Measurements from ENCODE around the gene GNB1L.
"Not testable (repeated sequence)": the region's sequence is repeated elsewhere in the genome, so short reads cannot be mapped to it uniquely, and the experiment has no call there.

The GNB1L gene

DNA sequence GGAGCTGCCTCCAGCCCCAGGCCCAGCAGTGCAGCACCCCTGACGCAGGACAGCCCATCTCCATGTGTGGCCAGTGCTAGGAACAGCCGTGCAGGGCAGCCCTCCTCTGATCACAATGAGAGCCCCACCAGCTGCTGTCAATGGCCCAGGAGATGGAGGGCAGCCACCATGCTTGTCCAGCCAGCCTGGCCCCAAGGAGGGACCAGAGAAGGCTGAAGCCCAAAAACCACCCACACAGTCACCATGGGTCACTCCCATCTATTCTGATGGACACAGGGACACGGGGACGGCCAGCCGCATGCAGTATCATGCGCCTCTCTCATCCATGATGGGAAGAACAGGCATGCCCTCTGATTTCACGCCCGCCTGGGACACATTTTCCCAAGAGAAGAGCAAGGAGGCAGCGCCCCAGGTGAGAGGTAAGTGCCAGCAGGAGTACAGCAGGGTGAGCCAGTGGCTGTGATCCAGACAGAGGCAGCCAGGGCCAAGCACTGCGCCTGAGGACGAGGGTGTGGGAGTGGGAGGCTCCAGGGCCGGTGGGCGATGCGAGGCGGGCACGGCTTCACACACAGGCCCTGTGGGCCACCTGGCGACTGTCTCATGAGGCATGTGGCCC is 33.6 kb upstream of the GNB1L start:
- DNase-seq: peak; percentile 20

DNA sequence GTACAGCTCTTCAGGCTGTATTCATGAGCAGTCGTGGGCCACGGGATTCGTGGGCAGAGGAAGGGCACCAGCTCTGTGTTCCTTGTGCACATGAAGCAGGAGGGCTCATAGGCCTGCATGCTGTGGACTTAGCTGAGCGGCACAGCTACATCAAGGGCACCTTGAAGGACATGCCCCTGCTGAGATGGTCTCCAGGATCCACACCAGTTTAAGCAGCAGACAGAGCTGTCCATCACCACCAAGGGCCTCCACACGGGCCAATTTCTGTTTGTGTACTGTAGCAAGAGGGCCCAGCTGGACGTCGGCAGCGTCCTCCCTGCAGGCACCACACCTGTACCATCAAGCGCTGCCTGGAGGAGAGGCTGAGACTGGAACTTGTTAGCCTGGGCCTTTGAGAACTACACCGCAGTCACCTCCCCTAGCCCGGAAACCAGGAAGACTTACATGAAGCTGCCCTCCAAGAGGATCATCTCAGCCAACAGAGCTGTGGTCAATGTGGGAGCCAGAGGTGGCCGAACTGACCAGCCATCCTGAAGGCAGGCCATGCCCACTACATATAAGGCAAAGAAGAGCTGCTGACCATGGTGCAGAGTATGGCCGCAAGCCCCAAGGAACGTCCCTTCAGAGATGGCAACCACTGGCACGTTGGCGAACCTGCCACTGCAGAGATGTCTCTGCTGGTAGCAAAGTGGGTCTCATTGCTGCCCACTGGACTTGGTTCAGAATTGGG is 32.7 kb upstream of the GNB1L start:
- peak; percentile 17 for DNase-seq

DNA sequence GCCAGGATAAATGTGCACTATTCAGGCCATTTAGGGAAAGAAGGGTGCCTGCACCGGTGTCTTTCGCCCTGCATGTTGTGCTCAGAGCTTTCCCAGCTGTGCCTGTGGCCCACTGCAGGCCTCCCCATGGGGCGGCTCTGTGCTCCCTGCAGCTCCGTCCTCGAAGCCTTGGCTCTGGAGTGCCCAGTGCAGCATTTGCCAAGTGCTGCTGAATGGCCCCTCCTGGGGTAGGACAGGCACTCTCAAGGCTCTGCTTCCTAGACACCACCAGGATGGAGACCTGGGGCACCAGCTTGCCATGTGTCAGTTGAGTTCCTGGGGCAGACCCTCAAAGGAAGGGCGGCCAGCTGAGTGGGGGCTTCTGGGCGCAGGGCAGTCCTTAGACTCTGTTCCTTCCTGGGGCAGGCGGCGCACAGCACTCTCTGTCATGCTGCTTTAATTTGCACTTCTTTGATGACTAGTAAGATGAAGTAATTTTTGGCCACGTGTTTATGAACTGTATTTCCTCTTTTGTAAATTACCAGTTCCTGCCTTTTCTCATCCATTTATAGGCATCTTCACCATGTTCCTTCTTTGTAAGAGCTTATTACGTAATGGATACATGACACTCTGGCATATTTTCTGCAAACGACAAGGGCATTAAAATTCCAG is 32.1 kb upstream of the GNB1L start:
- peak; percentile 19 for DNase-seq

DNA sequence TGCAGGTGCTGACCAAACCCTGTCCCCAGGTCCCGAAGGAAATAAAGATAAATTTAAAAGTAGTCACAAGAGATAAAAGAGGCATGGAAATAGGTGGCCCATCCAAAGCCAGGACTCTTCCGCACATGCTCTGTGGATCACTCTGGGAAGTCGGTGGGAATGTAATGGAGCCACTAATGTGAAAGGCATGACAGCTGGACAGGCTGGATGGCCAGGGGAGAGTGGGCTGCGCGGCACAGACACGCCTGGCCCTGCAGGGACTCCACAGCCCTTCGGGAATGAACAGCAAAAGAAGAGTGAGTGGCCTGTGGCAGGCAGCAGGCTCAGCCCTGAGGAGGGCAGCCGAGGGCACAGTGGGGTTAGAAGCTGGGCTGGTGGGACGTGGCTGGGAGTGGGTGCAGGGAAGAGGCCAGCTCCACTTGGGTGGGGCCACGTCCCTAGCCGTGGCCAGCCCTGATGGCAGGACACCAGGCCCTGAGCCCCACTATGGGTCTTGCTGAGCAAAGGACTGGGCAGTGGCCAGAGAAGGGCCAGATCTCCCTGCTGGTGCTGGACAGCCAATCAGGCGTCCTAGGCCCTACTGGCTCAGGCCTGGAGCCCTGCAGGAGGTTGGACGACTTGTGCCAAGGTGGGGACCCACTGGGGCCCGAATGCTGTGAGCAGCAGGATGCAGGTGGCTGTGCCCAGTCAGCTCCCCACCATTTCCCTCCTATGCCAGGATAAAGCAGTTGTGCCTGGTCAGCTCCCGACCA is 31.3 kb upstream of the GNB1L start:
- DNase-seq: peak; percentile 30

DNA sequence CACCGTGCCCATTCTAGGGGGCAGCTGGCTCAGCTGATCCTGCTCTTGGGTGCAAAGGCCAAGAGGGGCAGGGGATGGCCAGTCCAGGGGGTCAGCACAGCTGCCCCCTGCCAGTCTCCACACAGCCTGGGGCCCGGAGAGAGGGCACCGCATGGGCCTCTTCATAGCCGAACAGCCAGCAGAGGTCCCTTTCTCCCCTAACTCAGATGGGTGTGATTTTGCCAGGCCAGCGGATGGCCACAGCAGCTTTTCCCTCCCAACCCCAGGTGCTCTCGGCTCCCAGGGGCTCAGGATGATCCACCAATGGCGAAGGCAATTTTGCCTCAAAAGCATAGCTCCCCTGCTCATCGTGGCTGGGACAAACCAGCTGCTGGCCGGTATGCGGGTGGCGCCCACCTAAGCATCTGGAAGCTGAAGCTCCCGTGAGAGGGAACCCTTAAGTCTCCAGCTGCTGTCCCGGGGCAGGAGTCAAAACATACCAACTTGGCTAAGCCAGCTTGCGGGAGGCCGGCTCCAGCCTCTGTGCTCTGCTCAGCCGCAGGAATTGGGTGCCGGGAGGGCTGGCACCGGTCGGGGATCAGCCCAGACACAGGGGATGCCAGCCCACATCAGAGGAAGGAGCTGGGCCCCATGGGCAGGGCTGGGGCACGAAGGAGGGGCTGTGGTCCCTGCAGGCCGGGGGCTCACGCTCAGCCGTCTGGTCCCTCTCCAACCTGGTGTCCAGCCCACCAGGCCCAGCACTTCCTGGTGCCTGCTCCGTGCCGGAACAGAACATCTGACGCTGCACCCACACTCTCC is 30.5 kb upstream of the GNB1L start:
- DNase-seq: peak; percentile 50

- peak; percentile 30 for DNase-seq
Measured at GRCh38 chr22:19884161-19884953, 29.7 kb upstream of the GNB1L start.

DNA sequence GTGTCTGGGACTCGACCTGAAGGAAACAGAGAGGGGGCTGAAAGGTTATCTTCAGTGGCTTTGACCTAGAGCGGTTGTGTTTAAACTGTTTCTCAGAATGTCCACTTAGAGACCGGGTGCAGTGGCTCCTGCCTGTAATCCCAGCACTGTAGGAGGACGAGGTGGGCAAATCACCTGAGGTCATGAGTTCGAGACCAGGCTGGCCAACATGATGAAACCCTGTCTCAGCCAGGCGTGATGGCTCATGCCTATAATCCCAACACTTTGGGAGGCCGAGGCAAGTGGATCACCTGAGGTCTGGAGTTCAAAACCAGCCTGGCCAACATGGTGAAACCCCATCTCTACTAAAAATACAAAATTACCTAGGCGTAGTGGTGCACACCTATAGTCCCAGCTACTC is 28.8 kb upstream of the GNB1L start:
- not testable (repeated sequence) for DNase-seq

- DNase-seq: peak; percentile 25
Measured at GRCh38 chr22:19882446-19883381, 28.0 kb upstream of the GNB1L start.

- DNase-seq: peak; percentile 87
Measured at GRCh38 chr22:19880786-19881569, 26.3 kb upstream of the GNB1L start.

GRCh38 chr22:19879992-19880785 is 25.5 kb upstream of the GNB1L start:
- peak; percentile 25 for DNase-seq

- no peak for DNase-seq
Measured at GRCh38 chr22:19879643-19879991, 24.9 kb upstream of the GNB1L start.

DNA sequence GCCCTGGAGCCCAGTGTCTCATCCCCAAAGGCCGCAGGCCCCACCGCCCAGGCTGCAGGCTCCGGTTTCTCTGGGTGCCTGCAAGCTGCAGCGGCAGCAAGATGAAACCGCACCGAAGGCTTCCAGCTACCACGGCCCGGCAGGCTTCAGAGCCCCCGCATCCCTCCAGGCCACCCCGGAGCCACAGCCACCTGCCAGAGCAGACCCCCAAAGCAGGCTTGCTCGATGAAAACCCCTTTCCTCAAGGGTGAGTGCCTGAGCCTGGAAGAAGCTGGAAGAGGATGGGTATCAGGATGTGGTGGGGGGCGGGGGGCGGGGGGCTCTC is 24.5 kb upstream of the GNB1L start:
- DNase-seq: peak; percentile 21

GRCh38 chr22:19878461-19879245 is 24.0 kb upstream of the GNB1L start:
- peak; percentile 35 for DNase-seq

- DNase-seq: peak; percentile 36
Measured at GRCh38 chr22:19877626-19878339, 23.1 kb upstream of the GNB1L start.

- peak; percentile 25 for DNase-seq
Measured at GRCh38 chr22:19876941-19877625, 22.4 kb upstream of the GNB1L start.

DNA sequence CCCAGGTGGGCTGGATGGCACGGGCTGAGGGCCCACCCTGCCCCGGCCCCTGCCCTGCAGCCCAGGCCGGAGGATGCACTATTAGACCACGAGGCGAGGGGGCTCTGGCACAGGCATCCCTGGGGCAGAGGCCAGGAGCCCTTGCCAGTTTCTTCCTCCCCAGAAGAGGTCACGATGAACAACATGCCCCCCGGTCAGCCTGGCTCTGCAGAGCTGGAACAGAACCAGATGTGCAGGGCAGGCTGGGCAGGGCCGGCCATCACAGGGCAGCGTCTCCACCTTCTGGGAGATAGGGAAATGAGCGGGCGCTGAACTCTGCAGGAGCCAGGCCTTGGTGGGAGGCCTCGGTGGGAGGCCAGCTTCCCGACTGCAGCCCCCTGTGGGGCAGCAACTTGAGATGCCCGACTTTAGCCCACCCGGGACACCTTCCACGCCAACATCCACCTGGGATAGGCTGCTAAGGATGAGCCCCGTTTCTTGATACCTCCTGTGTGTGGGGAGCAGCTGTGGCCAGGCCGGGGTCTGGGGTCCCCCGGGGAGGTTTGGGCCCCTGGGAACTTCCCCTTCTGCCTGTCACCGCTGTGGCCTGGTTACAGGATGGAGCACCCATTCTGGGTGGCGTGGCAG is 21.8 kb upstream of the GNB1L start:
- DNase-seq: peak; percentile 29
